Activated CD4-positive, alpha-beta T cell treated with anti-CD3 and anti-CD28 coated beads, Interleukin-2, Interleukin-6, amounts not matched to agents 100 ng/mL and 50 ng/mL, durations not matched to agents 16 hours and 8 hours (primary cell): ENCODE measurements around the gene TBC1D10B.
"Not testable (repeated sequence)": the region's sequence is repeated elsewhere in the genome, so short reads cannot be mapped to it uniquely, and the experiment has no call there.

Source experiments
- DNase-seq: peaks from one replicate; pipeline ENCODE4 v3.0.0-alpha.2; 2020

The TBC1D10B gene

DNA sequence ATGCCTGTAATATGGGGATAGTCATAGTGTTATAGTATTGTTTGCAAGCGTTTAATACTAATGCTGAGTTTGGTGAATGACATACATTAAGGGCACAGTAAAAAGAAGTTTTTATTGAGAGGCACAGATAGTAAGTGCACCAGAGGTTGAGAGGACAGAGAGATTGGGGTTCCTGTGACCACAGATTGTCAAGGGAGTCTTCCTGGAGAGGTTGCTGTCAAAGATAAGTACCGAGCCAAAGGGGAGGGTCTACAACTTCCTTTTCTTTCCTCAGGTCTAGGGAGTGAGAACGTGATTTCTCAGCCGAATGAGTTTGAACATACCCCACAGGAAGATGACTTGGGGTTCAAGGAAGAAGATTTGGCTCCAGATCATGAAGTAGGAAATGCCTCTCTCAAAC, 26.8 kb upstream of the TBC1D10B start:
- DNase-seq, result no peak

DNA sequence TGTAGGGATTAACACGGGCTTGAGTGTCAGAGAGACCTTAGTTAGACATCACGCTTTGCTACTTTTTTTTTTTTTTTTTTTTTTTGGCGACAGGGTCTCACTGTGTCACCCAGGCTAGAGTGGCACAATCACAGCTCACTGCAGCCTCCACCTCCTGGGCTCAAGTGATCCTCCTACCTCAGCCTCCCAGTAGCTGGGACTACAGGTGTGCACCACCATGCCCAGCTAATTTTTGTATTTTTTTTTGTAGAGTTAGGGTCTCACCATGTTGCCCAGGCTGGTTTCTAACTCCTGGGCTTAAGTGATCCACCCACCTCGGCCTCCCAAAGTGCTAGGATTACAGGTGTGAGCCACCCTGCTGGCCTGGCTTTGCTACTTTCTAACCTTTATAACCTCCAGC, 26.3 kb upstream of the TBC1D10B start:
- not testable (repeated sequence) for DNase-seq

DNA sequence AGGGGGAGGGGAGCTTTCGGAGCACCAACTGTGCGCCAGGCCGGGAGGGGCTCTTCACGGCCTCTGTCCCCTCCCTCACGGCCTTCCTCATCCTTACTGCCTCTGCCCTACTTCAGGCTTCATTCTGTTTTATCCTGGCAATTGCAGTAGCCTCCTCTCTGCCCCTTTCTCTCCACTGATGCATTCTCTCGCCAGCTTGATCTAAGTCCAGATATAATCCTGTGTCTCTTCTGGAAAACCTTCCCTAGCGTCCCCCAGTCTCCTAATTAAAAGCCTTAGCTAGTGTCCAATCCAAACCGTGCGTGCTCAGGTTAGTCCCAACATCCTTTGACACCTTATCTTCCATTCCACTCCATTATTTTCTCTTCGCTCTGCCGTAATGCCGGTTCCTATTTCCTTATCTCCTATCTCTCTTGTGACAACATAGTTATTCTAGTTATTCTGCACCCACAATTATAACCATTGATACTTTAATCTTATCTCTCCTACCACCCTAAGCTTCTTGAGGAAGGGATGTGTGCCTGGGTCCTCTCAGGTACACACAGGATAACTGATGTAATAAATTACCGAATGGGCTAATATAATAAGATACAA, 25.8 kb upstream of the TBC1D10B start:
- DNase-seq, result no peak

DNA sequence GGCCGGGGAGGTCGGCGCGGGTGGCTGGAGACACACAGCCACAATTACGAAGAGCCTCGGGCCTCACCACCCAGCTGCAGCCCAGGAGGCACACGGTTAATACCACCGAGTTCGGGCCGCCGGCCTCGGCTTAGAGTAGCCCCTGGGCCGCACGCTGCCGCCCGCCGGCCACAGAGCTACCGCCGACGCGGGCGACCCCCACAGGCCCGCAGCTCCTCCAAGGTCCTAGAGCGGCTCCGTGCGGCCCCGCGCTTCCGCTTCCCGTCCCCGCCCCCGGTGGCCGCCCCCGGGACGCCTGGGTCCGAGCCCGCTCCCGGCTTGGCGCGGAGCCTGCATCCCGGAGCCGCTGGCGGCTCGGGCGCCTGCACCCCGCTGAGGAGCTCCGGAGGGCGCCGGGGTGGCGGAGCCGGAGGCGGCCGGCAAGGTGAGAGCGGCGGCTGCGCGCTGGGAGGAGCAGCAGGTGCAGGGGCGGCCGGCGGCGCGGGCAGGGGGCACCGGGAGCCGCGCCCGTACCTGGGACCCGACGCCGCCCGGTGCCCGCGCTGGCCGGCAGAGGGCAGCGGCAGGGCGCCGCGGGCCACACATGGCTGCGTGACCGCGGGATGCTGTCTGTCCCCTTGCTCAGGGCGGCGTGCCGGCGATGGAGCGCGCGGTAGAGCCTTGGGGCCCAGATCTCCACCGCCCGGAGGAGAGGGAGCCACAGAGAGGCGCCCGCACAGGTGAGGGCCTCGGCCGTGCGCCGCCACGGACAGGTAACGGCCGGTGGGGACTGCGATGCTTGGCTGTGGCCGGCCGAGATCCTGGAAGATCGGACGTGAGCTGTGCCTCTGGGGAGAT, 25.1 kb upstream of the TBC1D10B start, which contains the start of gene ZNF48:
Gene ZNF48, plus strand, starts transcription at position 266 of the 837 bp plus-strand sequence. Its CDS starts 375 bp downstream, at position 641.
- DNase-seq, result peak; percentile 63

DNA sequence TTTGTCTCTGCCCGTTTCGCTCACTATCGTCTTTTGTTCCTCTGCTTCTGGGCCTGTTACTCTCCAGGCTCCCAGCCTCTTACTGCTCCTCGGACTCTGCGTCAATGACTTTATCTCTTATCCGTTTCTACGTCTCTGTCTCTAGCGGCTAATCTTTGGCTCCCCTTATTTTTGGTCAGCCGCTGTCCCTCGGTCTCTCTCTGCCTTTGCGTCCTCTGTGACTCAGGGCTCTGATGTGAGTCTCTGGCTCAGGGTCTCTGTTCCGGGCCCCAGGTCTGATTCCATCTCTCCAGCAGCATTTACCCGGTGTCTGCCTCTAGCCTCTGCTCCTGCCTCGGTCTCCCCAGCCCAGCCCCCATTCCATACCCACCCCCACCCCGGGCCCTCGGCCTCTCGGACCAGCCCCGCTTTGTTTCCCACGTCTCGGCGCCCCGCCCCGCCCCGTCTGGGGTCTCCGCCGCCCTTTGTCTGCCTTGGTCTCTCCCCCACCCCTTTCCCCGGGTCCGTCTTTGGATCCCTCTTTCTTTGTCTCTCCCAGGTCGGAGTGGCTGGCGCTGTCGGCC, 24.4 kb upstream of the TBC1D10B start:
- no peak for DNase-seq

DNA sequence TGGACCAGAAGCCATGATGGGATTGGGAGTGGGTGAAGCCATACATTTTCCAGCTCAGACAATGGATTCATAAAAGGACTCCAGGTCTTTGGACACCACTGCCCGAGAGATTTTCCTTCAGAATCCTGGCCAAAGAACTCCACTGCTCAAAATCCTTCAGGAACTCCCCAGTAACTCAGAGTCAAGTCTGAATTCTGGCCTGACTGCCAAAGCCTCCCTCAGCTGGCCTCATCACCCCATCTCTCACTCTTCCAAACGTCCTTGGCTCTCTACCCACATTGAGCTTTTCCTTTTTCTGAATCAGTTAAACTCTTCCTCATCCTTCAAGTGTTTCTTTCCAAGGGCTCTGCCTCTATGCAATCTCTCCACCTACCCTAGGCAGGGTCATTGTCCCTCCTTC, 13.2 kb upstream of the TBC1D10B start:
- no peak for DNase-seq

DNA sequence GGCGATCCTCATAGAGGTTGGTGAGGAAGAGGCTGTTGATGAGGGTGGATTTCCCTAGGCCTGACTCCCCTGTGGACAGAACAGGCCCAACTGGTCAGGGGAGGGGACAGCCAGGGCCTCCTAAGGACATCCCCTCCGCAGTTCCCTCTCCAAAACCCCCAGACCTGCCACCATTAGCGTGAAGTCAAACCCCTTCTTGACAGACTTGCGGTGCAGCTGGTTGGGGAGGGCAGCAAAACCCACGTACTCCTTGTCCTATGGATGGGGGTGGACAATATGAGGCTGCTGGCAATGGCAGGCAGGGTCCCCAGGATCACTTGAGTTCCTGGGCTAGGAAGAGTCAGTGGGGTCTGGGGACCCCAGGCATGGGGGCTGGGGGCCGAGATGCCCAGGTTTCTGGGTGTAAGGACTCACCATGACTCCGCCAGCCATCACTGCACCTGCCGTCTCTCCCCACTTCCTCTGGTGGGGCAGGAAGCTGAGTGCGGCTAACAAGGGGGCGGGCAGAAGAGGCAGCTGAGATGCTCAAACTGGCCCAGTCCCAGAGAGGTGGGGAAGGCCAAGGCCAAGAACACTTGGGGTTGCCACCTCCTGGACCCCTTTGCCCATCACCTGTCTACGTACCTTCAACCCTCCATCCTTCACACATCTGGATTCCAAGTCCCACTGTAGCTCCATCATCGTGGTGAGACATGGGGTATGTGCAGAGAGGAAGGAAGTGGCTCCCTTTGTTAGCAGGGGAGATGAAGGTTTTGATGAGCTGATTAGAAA, 12.0 kb upstream of the TBC1D10B start, which contains the start of gene SEPTIN1:
Gene SEPTIN1, minus strand, starts transcription at position 451 of the 771 bp plus-strand sequence. Its CDS starts 19 bp downstream, at position 432.
- DNase-seq, result peak; percentile 89

DNA sequence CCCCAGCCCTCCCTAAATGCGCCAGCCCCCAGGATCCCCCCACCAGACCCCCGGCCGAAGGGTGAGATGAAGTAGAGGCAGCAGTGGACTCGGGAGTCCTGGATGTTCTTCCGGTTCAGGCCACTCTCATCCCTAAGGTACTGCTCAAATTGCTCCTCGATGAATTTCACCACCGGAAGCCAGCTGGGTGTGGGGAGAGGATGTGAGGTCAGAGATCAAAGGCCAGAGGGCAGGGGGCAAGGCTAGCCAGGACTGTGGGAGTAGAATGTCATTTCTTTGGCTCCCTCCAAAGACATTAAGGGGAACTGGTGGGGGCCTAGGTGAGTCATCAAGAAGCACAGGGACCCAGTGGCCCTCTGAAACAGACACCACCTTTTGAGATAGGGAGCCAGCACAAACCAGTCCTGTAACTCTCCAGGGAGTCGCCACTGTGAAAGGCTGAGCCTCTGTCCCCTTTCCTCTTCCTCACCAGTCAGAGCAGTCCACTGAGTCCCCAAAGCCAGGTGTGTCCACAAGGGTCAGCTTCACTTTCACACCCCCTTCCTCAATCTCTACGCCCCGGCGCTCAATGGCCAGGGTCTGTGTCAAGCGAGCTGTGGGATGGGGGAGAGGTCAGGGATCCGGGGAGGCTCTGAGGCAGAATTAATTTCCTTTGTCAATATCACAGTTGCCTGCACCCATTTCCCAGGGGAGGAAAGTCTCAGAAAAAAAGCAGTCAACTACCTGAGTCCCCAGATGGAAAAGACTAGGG, 11.2 kb upstream of the TBC1D10B start:
- peak; percentile 72 for DNase-seq

DNA sequence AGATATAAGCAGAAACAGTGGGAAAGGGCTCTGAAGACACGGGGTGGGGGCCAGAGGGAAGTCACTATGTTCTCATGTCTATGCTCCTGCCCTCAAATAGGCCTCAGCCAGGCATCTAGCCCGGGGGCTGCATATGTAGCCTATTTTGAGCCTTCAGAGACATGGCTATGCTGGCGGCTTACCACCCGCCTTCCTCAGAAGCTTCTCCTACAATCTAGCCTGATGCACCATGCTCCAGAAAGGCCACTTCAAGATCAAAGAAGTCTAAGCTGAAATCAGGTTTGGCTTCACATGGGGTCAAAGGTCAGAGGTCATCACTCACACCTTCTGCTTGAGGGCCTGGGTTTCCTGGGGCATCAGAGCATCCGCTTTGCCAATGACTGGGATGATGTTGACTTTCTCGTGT, 10.5 kb upstream of the TBC1D10B start:
- no peak for DNase-seq

DNA sequence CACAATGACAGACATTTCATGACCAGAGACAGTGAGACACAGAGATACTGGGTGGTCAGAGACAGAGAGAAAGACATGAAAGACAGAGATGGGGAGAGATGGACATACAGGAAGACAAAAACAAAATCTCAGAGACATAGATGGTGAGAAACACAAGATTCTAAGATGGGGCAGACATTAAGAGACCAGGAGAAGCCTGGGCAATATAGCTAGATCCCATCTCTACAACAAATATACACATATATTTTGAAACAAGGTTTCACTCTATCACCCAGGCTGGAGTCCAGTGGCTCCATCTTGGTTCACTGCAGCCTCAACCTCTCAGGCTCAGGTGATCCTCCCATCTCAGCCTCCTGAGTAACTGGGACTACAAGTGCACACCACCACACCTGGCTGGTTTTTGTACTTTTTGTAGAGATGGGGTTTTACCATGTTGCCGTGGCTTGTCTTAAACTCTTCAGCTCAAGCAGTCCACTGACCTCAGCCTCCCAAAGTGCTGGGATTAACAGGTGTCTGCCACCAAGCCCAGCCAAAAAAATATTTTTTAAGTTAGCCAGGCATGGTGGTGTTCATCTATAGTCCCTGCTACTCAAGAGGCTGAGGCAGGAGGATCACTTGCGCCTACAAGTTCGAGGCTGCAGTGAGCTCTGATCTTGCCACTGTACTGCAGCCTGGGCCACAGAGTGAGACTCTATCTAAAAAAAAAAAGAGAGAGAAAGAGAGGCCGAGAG, 9.9 kb upstream of the TBC1D10B start:
- no peak for DNase-seq

DNA sequence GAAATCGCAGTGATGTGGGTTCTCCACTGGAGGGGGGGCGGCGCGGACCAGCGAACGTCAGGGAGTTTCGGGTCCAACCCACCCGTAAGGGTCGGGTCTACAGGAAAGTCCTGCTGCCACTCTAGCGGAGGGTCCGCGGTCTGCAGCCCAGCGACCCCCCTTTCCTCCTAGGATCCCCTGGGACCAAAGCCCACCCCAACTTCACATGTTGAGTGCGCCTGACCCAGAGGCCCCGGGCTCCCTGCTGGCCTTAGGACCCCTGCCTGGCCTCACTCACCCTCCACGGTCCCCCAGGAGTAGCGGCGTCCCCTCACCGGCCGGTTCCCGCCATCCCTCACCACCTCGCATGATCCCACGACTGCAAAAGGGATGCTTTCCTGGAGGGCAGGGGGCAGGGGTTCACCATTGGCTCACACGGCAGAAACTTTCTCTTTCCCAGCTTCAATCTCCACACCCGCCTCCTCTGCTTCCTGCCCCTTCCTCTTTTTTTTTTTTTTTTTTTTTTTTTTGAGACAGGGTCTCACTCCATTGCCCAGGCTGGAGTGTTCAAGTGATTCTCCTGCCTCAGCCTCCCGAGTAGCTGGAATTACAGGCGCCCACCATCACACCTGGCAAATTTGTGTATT, 9.0 kb upstream of the TBC1D10B start:
- no peak for DNase-seq

DNA sequence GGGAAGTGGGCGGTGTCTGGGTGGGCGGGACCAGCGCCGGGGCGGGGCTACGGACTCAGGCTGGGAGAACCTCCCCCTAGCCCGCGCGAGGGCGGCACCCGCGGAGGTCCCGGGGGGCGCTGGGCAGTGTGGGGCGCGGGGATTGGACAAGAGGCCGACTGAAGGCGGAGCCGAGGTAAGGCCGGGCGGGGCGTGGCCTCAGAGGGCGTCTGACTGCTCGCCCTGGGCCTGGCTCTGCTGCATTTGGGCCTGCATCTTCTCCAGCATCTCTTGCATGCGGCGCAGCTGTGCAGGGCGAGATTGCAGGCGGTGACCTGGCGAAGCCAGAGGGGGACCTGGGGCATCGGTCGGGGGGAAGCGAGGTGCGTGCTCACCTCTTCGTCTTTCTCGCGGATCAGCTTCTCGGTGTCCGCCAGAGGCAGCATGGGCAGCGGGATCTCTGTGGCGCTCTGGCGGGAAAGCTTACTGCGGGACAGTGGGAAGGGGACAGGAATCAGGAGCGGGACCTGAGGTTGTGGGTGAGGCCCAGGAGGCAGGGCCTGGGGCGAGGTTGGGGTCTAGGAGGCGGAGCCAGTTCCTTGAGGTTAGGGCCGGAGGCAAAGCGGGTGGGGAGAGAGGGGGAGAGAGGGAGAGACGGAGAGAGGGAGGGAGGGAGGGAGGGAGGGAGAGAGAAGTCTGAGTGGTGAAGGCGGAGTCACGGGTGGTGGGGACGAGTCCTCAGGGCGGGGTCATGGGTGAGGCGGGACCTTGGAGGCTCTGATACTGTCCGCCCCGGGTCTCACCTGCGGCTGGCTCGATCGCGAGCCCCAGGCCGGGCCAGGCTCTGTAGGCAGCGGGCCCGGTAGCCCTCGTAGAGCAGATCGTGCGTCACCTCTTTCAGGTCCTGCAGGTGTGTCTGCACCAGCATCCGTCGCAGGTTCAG, 8.2 kb upstream of the TBC1D10B start:
- DNase-seq, result peak; percentile 100

DNA sequence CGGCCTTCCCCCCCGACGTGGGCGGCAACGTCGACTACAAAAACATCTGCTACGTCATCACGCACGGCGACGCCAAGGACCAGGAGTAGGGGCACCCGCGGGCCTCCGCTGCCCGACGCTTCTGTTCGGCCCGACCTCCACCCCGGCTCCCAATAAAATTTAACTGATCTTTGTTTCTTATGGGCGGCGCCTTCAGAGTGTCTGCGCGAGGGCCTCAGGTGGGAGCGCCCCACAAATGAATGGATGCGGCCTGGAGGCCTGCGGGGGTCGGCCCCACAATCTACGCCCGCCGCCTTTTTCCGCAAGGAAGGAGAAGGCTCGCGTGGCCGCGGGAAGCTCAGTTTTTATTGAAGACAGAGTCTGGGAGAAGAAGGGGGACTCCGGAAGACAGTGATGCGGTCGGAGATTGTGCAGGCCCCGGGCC, 7.5 kb upstream of the TBC1D10B start:
- DNase-seq, result peak; percentile 92

DNA sequence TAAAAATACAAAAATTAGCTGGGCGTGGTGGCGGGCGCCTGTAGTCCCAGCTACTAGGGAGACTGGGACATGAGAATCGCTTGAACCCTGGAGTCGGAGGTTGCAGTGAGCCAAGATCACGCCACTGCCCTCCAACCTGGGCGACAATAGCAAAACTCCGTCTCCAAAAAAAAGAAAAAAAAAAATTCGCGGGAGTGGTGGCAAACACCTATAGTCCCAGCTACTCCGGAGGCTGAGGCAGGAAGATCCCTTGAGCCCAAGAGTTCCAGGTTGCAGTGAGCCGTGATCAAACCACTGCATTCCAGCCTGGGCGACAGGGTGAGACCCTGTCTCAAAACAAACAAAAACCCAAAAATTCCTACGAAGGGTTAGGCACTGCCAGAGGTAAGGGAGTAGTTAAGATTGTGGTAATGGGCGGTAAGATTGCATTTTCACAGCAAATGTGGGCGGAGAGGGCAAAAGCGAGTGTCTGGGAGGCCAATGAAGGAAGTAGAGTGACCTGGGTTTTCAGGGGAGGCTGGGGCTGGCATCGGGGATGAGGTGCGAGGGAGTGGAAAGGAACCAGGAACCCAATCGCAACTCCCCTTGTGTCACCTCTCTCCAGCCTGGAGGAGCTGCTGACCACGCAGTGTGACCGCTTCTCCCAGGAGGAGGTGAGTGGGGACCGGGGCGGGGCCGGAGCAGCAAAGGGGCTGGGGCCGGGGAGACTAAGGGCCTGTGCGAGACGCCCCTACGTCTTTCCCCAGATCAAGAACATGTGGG, 6.9 kb upstream of the TBC1D10B start:
- no peak for DNase-seq

DNA sequence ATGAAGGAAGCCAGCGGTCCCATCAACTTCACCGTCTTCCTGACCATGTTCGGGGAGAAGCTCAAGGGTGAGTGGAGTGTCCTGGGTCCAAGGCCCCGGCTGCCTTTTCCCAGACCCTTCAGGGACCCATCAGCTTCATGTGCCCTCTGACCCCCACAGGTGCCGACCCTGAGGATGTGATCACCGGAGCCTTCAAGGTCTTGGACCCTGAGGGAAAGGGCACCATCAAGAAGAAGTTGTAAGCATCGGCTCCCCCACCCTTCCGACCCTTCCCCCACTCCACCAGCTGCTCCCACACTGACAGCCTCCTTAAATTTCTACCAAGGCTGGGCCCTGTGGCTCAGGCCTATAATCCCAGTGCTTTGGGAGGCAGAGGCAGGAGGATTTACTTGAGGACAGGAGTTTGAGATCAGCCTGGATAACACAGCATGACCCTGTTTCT, 6.2 kb upstream of the TBC1D10B start:
- no peak for DNase-seq

DNA sequence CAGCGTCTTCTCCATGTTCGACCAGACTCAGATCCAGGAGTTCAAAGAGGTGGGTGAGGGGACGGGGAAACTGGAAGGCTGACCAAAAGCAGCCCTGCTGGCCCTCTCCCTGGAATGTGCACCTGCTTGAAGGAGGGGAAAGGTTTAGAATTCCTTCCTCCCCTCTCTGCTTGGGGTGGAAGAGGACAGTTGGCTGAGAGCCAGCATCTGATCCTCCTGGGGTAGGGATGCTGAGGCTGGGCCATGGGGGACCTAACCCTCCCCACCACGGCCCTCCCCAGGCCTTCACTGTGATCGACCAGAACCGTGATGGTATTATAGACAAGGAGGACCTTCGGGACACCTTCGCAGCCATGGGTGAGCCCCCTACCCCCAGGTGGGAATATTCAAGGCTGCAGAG, 5.6 kb upstream of the TBC1D10B start:
- no peak for DNase-seq

DNA sequence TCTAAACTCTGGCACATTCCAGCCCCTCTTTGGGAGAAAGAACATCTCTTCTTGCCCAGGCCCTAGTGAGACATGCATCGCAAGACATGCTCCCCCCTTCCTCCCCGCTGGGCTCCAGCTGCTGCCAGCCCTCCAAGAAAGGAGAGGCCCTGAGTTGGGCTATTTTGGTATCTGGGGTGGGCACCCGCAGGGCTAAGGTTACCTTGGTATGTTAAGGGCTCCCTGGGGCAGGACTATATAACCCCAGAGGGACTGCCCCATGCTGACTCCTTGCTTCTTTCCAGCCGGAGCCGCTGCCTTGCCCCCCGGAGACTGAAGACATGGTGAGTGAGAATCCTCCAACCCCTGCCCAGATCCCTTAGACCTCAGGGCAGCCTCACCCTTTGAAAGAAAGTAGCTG, 4.2 kb upstream of the TBC1D10B start, which contains the start of gene MYL11:
Gene MYL11, plus strand, starts transcription at position 265 of the 400 bp plus-strand sequence. Its CDS starts 56 bp downstream, at position 321.
- no peak for DNase-seq

DNA sequence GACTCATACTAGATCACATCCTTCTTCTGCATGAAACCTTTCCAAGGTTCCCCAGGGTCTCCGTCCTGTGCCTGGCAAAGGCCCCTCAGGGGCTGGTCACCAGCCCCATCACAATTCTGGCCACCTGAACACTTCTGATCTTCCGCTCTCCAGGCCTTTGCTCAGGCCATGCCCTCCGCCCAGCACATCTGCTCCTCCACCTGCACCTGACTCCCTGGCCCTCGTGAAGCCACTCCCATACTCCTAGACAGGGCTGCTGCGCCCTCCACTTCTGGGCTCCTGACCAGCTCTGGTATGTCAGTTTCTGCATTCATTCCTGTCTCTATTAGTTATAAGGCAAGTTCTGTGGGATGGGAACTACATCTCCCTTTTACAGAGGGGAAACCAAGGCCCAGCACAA, 2.4 kb upstream of the TBC1D10B start:
- no peak for DNase-seq
